ENCODE measurements around the gene ANKRD18A.
A peak's percentile ranks its signal among the peaks of the same experiment; 100 is the strongest.

ANKRD18A gene

GRCh38 chr9:38620483-38621433 lies at the start of gene ANKRD18A:
Gene ANKRD18A, minus strand, starts transcription at chr9:38620596. Its CDS starts 311 bp downstream, at chr9:38620285.
- peak; percentile 72 for DNase-seq (ENCODE audit: low spot score)

- no peak for DNase-seq (ENCODE audit: low spot score)
Measured at GRCh38 chr9:38668791-38669466, 48.5 kb upstream of the ANKRD18A start.

GRCh38 chr9:38662763-38663593 lies 42.6 kb upstream of the ANKRD18A start:
- no peak for DNase-seq (ENCODE audit: low spot score)

- no peak for DNase-seq (ENCODE audit: low spot score)
Measured at GRCh38 chr9:38659538-38659937, 39.1 kb upstream of the ANKRD18A start.

- no peak for DNase-seq (ENCODE audit: low spot score)
Measured at GRCh38 chr9:38656896-38657295, 36.5 kb upstream of the ANKRD18A start.

GRCh38 chr9:38652486-38652885 lies 32.1 kb upstream of the ANKRD18A start:
- no peak for DNase-seq (ENCODE audit: low spot score)

- no peak for DNase-seq (ENCODE audit: low spot score)
Measured at GRCh38 chr9:38652044-38652443, 31.6 kb upstream of the ANKRD18A start.

GRCh38 chr9:38651400-38652042 lies 31.1 kb upstream of the ANKRD18A start:
- DNase-seq (ENCODE audit: low spot score) = no peak

- no peak for DNase-seq (ENCODE audit: low spot score)
Measured at GRCh38 chr9:38650564-38650963, 30.2 kb upstream of the ANKRD18A start.

GRCh38 chr9:38649731-38650363 lies 29.5 kb upstream of the ANKRD18A start:
- no peak for DNase-seq (ENCODE audit: low spot score)

GRCh38 chr9:38644601-38645000 lies 24.2 kb upstream of the ANKRD18A start:
- no peak for DNase-seq (ENCODE audit: low spot score)

- no peak for DNase-seq (ENCODE audit: low spot score)
Measured at GRCh38 chr9:38643815-38644173, 23.4 kb upstream of the ANKRD18A start.

- DNase-seq (ENCODE audit: low spot score) = no peak
Measured at GRCh38 chr9:38642951-38643814, 22.8 kb upstream of the ANKRD18A start.

GRCh38 chr9:38641985-38642864 lies 21.8 kb upstream of the ANKRD18A start:
- DNase-seq (ENCODE audit: low spot score) = no peak

- DNase-seq (ENCODE audit: low spot score) = no peak
Measured at GRCh38 chr9:38641142-38641541, 20.7 kb upstream of the ANKRD18A start.

GRCh38 chr9:38639577-38639940 lies 19.2 kb upstream of the ANKRD18A start:
- DNase-seq (ENCODE audit: low spot score) = no peak

- DNase-seq (ENCODE audit: low spot score) = no peak
Measured at GRCh38 chr9:38638881-38639576, 18.6 kb upstream of the ANKRD18A start.

- no peak for DNase-seq (ENCODE audit: low spot score)
Measured at GRCh38 chr9:38634315-38634714, 13.9 kb upstream of the ANKRD18A start.

- DNase-seq (ENCODE audit: low spot score) = no peak
Measured at GRCh38 chr9:38629511-38629910, 9.1 kb upstream of the ANKRD18A start.
